ENCODE results near the gene ISM1. TPM values are rescaled to one million over a fixed set of nuclear protein-coding genes. Genes with fewer than 3 reads are reported as not detected.

ISM1 gene
- 1 to 10 TPM in 1 of 2 donors, under 1 TPM in 1; 0.67 to 3.4 TPM for total RNA-seq

GRCh38 chr20:13220904-13221297 is at the start of gene ISM1:
TSS of gene ISM1 (plus strand) at chr20:13221274. CDS start at chr20:13221777, 503 bp downstream.

Other genes with a start within 250 kb of the ISM1 start
- under 1 TPM; 0.69 to 1.00 TPM for gene SPTLC3, start 212.3 kb upstream of the ISM1 start, total RNA-seq